SKM-1 (cell line): Measurements from ENCODE around the gene FATE1.
"Not testable (repeated sequence)": the region's sequence is repeated elsewhere in the genome, so short reads cannot be mapped to it uniquely, and the experiment has no call there.

ENCODE experiments used
- DNase-seq: peaks from one replicate; lab custom pipeline; 2025; ENCODE audit not compliant: unreplicated experiment; lab: John Stamatoyannopoulos, UW

FATE1 gene, protein sequence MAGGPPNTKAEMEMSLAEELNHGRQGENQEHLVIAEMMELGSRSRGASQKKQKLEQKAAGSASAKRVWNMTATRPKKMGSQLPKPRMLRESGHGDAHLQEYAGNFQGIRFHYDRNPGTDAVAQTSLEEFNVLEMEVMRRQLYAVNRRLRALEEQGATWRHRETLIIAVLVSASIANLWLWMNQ

GRCh38 chrX:151715752-151716151 is at the start of gene FATE1:
Gene FATE1, plus strand, starts transcription at chrX:151716035. Its CDS starts 85 bp downstream, at chrX:151716120.
- no peak for DNase-seq

DNA sequence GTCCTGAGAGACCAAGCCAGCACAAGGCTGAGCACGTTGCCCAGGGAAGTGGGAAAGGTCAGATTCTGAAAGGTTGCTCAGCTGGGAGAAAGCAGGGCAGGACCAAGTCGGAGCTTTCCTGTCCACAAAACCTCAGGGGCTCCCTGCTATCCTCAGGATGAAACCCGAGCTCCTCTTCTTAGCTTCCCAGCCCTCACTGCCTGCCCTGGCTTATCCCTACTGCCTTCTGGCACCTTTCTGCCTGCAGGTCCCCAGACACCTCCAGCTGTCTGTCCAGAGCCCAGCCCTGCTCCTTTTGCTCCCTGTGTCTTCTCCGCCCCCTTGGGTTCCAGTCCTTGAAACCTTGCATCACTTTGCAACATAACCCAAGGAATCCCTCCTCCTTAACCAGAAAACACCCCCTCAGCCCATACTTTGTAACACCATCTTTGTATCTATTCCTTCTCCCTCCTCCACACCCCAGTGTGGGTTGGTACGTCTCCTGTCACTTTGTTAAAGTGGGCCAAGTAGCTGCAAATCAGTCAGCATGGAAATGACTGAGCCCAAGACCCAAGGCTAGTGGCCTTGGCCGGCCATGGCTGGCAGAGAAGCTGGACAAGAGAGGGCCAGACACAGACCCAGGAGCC is 40.6 kb upstream of the FATE1 start:
- no peak for DNase-seq

DNA sequence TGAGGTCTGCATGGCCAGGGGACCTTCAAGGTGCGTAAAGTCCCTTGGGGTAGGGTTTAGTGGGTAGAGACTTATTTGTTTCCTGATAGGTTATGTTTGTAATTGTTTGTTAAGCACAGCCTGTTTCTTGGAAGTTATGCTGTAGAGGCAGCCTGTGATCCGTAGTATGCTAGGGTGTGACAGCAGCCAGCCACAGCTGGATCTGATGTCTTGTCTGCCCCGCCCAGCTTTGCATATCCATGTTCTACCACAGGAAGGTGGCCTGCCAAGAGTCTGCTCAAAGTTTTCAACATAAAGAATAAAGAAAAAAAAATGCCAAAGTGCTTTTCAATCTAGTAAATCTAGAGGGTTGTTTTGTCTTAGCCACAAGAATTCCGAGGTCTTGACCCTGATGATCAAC is 39.6 kb upstream of the FATE1 start:
- DNase-seq: no peak

DNA sequence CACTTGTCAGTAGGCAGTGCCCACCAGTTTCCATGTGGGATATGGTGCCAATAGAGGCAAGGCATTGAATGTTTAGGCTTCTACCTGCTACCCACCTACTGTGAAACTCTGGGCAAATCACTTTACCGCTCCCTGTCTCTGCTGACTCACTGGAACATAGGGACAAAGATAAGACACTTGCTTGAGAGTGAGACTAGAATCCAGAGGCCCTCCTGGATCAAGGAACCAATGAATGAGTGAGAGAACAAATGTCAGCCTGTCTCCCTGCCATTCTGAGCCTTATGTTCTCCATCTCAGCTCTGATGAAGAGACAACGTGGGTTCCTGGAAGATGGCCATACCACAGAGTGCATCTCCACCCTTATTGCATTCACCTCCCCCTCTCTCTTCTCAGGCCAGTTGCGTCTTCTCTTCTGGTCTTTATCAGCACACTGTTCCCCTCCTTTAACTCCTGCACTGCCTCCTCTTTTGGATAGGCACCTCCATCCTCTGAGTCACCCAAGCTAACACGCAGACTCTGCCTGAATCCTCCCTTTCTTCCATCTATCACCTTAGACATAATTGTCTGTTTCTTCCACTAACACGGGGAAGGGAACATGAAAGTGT is 35.9 kb upstream of the FATE1 start:
- no peak for DNase-seq

DNA sequence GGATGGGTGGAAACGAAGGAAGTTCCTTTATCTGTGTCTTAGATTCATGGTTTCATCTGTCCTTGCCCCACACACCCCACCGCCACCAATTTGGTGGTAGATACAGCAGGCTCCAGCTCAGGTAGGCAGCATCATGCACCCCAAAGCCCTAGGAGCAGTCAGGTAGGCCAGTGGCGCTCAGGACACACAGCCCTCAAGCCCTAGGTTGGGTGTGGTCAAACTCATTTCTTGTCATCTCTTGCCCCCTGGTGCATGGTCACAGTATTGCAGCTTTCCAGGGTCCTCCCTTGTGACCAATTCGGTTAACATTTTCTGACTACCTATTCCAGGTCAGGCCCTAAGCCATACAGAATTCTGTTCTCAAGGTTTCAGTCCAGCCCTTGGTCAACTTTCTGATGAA is 35.0 kb upstream of the FATE1 start:
- DNase-seq: peak; percentile 1

DNA sequence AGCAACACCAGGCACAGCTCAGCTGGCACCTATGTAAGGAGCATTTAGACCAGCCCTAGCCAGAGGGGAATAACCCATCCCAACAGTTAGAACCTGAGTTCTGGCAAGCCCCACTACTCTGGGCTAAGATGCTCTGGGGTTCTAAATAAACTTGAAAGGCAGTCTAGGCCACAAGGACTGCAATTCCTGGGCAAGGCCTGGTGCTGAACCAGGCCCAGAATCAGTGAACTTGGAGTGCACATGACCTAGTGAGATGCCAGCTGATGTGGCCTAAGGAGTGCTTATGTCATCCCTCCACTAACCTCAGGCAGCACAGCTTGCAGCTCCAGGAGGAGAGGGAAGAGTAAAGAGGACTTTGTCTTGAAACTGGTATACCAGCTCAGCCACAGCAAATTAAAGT is 28.2 kb upstream of the FATE1 start:
- DNase-seq: no peak

- no peak for DNase-seq
These were observed 27.1 kb upstream of the FATE1 start for GRCh38 chrX:151688695-151689094.

GRCh38 chrX:151692825-151693224 is 23.0 kb upstream of the FATE1 start:
- DNase-seq: no peak

DNA sequence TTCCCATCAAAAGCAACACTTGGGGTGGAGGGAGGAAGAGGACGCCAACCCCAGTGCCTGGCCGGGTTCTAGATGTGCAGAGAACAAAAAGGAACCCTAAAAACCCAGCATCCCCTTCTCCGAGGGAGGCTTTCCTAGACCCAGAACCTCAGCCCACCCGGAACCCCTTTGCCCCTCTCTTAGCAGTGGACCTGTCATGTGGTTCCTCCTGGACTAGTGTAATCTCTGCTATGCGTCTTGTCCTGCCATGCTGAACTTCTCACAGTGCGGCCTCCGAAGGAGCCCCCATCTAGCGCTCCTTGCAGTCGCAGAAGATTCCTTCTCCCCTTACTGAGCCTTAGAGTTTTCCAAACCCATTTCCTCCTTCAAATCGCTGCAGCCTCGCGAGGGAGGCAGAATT is 21.7 kb upstream of the FATE1 start:
- no peak for DNase-seq

GRCh38 chrX:151694661-151695582 is 20.9 kb upstream of the FATE1 start, which contains the start of gene PRRG3:
Gene PRRG3, plus strand, starts transcription at chrX:151695458. Its CDS starts 3,357 bp downstream, at chrX:151698815.
- DNase-seq: no peak

GRCh38 chrX:151695583-151696340 is 20.1 kb upstream of the FATE1 start:
- no peak for DNase-seq

DNA sequence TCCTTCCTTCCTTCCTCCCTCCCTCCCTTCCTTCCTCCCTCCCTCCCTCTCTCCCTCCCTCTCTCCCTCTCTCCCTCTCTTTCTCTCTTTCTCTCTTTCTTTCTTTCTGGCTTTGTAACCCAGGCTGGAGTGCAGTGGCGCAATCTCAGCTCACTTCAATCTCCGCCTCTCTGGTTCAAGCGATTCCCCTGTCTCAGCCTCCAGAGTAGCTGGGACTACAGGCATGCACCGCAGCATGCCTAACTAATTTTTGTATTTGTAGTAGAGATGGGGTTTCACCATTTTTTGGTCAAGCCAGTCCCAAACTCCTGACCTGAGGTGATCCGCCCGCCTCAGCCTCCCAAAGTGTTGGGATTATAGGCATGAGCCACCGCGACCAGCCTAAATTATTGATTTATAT is 18.8 kb upstream of the FATE1 start:
- DNase-seq: not testable (repeated sequence)

DNA sequence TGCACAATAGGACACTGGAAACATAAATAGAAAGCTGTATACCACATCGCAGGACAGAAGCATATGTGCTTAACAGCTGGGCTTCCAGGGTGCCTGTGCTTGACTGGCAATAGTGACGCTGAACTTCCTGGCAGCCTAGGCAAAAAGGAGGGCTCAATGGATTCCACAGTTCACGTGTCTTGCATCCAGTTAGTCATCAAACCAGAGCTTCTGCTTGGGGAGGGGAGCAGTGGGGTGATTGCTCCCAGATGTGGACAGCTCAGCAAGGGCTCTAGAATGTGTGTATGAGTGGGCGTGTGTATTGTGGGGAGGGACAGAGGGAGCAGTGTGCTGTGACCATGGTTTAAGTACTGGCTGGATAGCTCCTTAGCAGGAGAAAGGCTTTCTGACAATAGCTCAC is 18.3 kb upstream of the FATE1 start:
- DNase-seq: no peak

DNA sequence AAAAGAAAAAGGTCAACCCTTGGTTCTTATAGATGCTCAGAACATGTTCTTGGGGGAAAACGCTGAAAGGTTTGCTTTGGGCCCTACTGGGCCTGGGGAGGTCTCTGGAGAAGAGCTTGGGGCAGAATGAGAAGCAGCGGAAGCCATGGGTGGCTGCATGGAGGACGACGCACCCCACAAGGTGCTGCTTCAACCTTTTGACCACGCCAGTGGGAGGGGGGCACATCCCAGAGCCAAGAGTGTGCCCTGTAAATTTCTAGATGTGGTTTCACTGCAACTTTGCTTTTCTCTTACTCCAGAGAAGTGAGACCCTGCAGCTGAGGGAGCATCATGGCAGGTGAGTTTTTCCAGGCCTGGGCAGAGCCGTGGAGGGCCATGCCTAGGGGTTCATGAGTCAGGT is 17.4 kb upstream of the FATE1 start:
- DNase-seq: no peak

DNA sequence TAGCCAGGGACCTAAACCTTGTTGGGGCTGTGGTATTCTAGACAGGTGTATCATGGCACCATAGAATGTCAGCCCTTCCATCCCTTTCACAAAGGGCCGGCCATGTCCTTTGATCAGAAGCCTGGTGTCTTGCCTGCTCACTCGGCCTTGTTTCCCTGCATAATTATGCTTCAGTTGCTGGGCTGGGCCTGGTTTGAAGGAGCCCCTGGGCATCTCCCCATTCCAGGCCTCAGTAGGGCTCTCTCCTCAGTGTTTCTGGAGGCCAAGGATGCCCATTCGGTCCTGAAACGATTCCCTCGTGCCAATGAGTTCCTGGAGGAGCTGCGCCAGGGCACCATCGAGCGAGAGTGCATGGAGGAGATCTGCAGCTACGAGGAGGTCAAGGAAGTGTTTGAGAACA is 16.1 kb upstream of the FATE1 start:
- no peak for DNase-seq

- DNase-seq: no peak
These were observed 15.3 kb upstream of the FATE1 start for GRCh38 chrX:151700581-151700980.

DNA sequence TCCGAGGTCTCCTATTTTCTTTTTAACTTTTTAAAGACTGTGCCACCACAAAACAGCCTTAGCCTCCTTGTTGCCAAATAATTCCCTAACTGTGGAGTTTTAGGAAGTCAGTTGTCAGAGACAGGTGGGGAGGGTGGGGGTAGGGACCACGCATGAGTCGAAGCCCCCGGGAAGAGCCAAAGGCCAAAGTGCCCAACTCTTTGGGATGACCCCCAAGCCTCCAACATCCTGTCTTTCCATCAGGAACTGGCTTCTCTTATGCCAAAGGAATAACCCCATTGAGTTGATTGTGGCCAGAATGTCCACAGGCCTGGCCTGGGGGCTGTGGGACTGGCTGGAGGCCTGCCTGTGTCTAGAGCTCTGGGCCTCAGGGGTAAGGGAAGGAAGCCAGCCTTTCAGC is 14.8 kb upstream of the FATE1 start:
- DNase-seq: no peak

DNA sequence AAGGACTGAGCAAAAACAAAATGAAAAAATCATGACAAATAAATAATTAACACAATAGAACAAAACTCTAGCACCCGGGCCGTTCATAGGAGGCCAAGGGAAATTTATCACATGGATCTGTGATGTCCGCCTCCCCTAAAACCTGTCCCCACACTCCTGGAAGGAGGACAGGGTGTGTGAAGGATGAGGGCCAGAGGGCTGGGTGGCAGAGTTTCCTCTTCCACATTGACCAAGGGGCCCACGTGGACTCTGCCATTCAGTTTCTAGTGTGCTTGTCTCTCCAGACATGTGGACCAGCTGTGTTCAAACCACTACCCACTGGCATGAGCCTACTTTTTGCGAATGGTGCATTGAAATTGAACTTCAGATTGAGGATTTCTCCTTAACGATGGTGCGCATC is 14.3 kb upstream of the FATE1 start:
- no peak for DNase-seq

DNA sequence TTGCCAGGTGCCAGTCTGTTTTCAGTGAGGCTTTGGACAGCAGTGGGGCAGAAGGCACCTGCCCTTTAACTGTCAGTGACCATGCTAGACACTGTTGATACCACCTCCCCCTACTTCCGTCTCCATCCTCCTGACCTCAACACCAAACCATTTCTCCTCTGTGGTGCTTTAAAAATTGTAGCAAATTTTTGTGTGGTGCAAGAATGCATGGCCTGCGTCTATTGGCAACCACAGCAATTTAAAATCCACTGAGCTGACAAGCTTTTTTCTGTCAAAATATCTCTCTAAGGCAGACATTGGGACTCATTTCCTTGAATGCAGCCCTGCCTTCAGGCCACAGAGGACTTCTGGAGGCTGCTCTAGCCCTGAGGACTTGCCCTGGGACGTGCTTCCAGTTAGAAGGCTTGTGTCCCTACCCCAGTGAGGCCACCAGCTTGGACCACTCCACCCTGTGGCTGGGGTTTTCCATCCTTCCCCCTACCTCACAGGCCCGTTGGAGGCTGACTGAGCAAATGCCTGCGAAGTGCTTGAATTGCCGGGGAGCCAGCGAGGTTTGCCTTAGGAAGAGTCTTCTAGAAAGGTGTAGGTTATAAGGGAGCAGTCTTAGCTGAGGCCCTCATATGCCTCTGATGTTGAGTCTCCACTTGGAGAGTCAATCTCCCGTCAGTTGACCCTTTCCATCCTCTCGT is 13.7 kb upstream of the FATE1 start:
- no peak for DNase-seq

DNA sequence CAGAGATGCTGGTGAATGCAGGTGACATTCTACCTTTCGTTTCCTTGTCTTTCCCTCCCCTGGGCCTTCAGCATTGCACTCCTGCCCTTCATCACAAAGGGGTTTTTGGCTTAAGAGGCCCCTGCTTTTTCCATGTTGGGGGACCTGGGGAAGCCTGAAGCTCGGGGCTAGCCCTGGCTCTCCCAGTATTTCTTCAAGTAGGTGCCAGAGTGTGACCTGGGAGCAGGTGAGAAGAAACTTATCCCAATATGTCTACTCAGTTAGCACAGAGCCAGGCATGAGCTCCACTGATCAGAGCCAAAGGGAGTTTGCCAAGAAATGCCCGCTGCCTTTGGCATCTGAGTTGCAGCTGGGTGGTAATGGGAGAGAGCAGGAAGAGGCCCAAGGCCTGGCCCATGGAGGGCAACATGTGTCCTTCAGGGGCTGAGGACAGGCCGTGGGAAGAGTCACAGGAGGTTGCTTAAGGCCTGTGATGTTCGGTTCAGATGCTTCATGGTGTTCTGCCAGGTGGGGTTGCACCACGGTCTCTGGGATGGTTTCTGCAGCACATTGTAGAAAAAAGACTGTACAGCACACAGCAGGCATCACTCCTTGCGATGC is 13.0 kb upstream of the FATE1 start:
- DNase-seq: no peak
